Neural progenitor cell (in vitro differentiated cells): ENCODE measurements around the gene GRID1. TPM values are rescaled to one million over a fixed set of nuclear protein-coding genes. Genes with fewer than 3 reads are reported as not detected.

Experiments used
- DNase-seq: peaks from one replicate; pipeline ENCODE4 v3.0.0-alpha.2; 2016; ENCODE audit warnings: low spot score
- H2AFZ ChIP-seq: fragments of 200-600 bp; sonication (generic); replicated peaks from 2 replicates; pipeline ENCODE4 v1.6.1; 2016; ENCODE audit warnings: antibody characterized with exemption
- H3F3A ChIP-seq: fragments of 200-600 bp; sonication (generic); 2 replicates; pipeline ENCODE4 v1.6.1; 2016; ENCODE audit warnings: antibody characterized with exemption, low read depth
- H3K27ac ChIP-seq: fragments of 200-600 bp; sonication (generic); 2 replicates; pipeline ENCODE4 v1.5.1; 2016; ENCODE audit warnings: mild to moderate bottlenecking
- H3K27me3 ChIP-seq: fragments of 200-600 bp; sonication (generic); 2 replicates; pipeline ENCODE4 v1.6.1; 2016; ENCODE audit warnings: mild to moderate bottlenecking, moderate library complexity
- H3K36me3 ChIP-seq: fragments of 200-600 bp; sonication (generic); 2 replicates; pipeline ENCODE4 v1.5.1; 2016
- H3K4me1 ChIP-seq: fragments of 200-600 bp; sonication (generic); 2 replicates; pipeline ENCODE4 v1.6.1; 2016; ENCODE audit warnings: mixed run types
- H3K4me2 ChIP-seq: fragments of 200-600 bp; sonication (generic); 2 replicates; pipeline ENCODE4 v1.6.1; 2016
- H3K4me3 ChIP-seq: fragments of 200-600 bp; sonication (generic); 2 replicates; pipeline ENCODE4 v1.5.1; 2016
- H3K79me2 ChIP-seq: fragments of 200-600 bp; sonication (generic); 2 replicates; pipeline ENCODE4 v1.6.1; 2016; ENCODE audit warnings: low read depth
- H3K9ac ChIP-seq: fragments of 200-600 bp; sonication (generic); 2 replicates; pipeline ENCODE4 v1.6.1; 2016
- H3K9me3 ChIP-seq: fragments of 200-600 bp; sonication (generic); 2 replicates; pipeline ENCODE4 v1.5.1; 2016; ENCODE audit warnings: low read depth
- H4K20me1 ChIP-seq: fragments of 200-600 bp; sonication (generic); 2 replicates; pipeline ENCODE4 v1.6.1; 2016; ENCODE audit warnings: low read depth
- H3K27ac Mint-ChIP-seq: 3 replicates; pipeline ENCODE4 v1.8.0; 2021; ENCODE audit warnings: mixed read lengths
- H3K27me3 Mint-ChIP-seq: 2 replicates; pipeline ENCODE4 v1.8.0; 2022; ENCODE audit warnings: low read depth, mild to moderate bottlenecking, inconsistent platforms, moderate library complexity, mixed read lengths; ENCODE audit not compliant: insufficient read depth
- H3K36me3 Mint-ChIP-seq: 3 replicates; pipeline ENCODE4 v1.8.0; 2021; ENCODE audit warnings: mixed read lengths
- H3K4me1 Mint-ChIP-seq: 3 replicates; pipeline ENCODE4 v1.8.0; 2021; ENCODE audit warnings: mixed read lengths
- H3K4me3 Mint-ChIP-seq: 3 replicates; pipeline ENCODE4 v1.8.0; 2021; ENCODE audit warnings: mild to moderate bottlenecking, moderate library complexity, mixed read lengths
- H3K9me3 Mint-ChIP-seq: 3 replicates; pipeline ENCODE4 v1.8.0; 2020; ENCODE audit warnings: mixed read lengths
- EZH2 ChIP-seq: fragments of 200-600 bp; sonication (generic); IDR thresholded peaks from 2 replicates; pipeline ENCODE4 v1.6.1; 2017; ENCODE audit warnings: antibody characterized with exemption, mild to moderate bottlenecking, moderate library complexity
- EZH2phosphoT487 ChIP-seq: fragments of 200-600 bp; sonication (generic); IDR thresholded peaks from 2 replicates; pipeline ENCODE4 v1.6.1; 2017; ENCODE audit warnings: antibody characterized with exemption
- total RNA-seq: library from RNA; depleted of rRNA; stranded (reverse); fragments of >200 nt; gene quantifications from 2 replicates; pipeline ENCODE4 v1.2.3, GENCODE V29; 2015; ENCODE audit warnings: low replicate concordance
- TF ChIP-seq, protein P1 (sequence below): fragments of 200-600 bp; sonication (generic); IDR thresholded peaks from 2 replicates; pipeline ENCODE4 v1.5.1; 2017; ENCODE audit warnings: antibody characterized with exemption, mild to moderate bottlenecking

The GRID1 gene
- total RNA-seq, 1 donor from 2014 or later, result not detected

DNA sequence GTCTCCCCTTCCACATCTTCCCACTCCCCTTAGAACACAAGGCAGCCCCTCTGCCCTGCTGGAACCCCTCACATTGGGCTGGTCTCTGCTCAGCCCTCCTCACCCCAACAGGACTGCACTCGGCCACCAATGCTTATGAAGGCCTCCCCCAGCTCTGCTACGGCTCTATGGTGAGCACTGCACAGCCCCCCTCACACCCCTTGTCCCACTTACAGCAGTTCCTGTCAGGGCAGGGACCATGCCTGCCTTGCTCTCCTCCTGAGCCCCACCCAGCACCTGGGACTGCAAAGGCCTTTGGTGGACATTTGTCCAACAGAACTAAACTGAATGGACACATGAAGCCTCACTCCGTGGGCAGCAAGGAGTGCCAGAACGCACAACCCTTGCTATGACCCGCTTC is 171.9 kb downstream of the GRID1 start:
- no peaks in the 10 kb centered on the region for H3K4me1 Mint-ChIP-seq
- no peak overlapping the region for H3K27ac Mint-ChIP-seq
- Histone ChIP-seq H4K20me1 (no peaks in the 10 kb centered on the region), H3K27ac (no peak overlapping the region), H3K4me3 (no peak overlapping the region), H3K9ac (no peak overlapping the region), H3K9me3 (no peaks in the 10 kb centered on the region), H2AFZ (no peak overlapping the region), H3F3A (no peaks in the 10 kb centered on the region), H3K27me3 (no peaks in the 10 kb centered on the region), H3K79me2 (no peaks in the 10 kb centered on the region), H3K36me3 (no peaks in the 10 kb centered on the region), H3K4me1 (no peaks in the 10 kb centered on the region), H3K4me2 (no peak overlapping the region)
- no peaks in the 10 kb centered on the region for H3K9me3 Mint-ChIP-seq
- H3K27me3 Mint-ChIP-seq, result peaks cover 21% of the 10 kb centered on the region
- H3K36me3 Mint-ChIP-seq, result no peaks in the 10 kb centered on the region
- H3K4me3 Mint-ChIP-seq, result no peak overlapping the region
- TF ChIP-seq EZH2phosphoT487 (no peak), EZH2 (no peak)
- TF ChIP-seq, protein P1, sequence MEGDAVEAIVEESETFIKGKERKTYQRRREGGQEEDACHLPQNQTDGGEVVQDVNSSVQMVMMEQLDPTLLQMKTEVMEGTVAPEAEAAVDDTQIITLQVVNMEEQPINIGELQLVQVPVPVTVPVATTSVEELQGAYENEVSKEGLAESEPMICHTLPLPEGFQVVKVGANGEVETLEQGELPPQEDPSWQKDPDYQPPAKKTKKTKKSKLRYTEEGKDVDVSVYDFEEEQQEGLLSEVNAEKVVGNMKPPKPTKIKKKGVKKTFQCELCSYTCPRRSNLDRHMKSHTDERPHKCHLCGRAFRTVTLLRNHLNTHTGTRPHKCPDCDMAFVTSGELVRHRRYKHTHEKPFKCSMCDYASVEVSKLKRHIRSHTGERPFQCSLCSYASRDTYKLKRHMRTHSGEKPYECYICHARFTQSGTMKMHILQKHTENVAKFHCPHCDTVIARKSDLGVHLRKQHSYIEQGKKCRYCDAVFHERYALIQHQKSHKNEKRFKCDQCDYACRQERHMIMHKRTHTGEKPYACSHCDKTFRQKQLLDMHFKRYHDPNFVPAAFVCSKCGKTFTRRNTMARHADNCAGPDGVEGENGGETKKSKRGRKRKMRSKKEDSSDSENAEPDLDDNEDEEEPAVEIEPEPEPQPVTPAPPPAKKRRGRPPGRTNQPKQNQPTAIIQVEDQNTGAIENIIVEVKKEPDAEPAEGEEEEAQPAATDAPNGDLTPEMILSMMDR, result no peak
- no peak for DNase-seq

DNA sequence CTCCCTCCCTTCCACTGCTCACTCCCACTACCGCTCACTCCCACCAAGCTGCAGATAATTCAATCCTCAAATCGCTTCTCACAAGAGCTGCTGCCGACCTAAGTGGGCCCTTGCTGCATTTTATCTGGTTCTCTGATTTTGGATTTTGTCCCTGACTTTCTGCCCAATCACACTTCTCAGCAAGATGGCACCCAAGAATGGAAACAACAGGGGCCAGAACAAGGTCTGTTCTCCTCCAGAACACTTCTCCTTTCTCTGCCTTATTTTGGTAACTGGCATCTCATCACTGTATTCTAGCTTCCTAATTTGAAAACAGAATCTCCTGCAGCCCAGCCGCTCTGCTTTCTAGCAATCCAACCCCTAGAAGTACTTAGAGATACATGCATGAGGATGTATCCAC is 172.8 kb downstream of the GRID1 start:
- Histone ChIP-seq H3K79me2 (no peaks in the 10 kb centered on the region), H3K27ac (no peak overlapping the region), H3K9me3 (no peaks in the 10 kb centered on the region), H3K4me2 (no peak overlapping the region), H3K4me1 (no peaks in the 10 kb centered on the region), H3K9ac (no peak overlapping the region), H4K20me1 (no peaks in the 10 kb centered on the region), H3K36me3 (no peaks in the 10 kb centered on the region), H3K27me3 (no peaks in the 10 kb centered on the region), H3K4me3 (no peak overlapping the region), H2AFZ (no peak overlapping the region), H3F3A (no peaks in the 10 kb centered on the region)
- Mint-ChIP-seq H3K9me3 (no peaks in the 10 kb centered on the region), H3K27ac (peak overlapping the region; percentile 72), H3K4me1 (no peaks in the 10 kb centered on the region), H3K4me3 (no peak overlapping the region), H3K27me3 (peaks cover 24% of the 10 kb centered on the region), H3K36me3 (no peaks in the 10 kb centered on the region)
- TF ChIP-seq EZH2phosphoT487 (no peak), EZH2 (no peak)
- TF ChIP-seq, protein P1, result no peak
- DNase-seq, result no peak

DNA sequence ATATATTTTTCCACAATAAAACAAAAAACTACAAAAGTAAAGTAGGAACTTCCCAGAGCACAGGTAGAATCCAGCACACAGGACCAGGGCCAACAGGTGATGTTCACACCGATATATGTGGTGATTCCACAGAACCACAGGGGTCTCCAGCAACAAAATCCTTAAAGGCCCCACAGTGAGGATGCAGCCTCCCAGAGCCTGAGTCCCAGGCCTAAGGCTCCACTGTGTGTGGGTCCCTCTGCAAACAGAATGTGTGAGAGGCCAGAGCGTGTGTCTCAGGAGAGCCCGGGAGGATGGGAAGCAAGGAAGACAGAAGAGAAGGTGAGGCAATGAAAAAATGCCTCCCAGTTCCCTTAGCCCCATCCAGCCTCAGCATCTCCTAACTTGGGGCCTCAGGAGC is 173.9 kb downstream of the GRID1 start:
- H3K27ac ChIP-seq, result no peak overlapping the region
- no peaks in the 10 kb centered on the region for H3K36me3 ChIP-seq
- no peaks in the 10 kb centered on the region for H4K20me1 ChIP-seq
- H3K9ac ChIP-seq, result no peak overlapping the region
- H3K9me3 Mint-ChIP-seq, result no peaks in the 10 kb centered on the region
- H3K9me3 ChIP-seq, result no peaks in the 10 kb centered on the region
- no peak overlapping the region for H3K4me2 ChIP-seq
- peaks cover 24% of the 10 kb centered on the region for H3K27me3 Mint-ChIP-seq
- H3K4me3 ChIP-seq, result no peak overlapping the region
- H3K4me3 Mint-ChIP-seq, result no peak overlapping the region
- no peak overlapping the region for H3K27ac Mint-ChIP-seq
- no peaks in the 10 kb centered on the region for H3K4me1 ChIP-seq
- no peaks in the 10 kb centered on the region for H3K79me2 ChIP-seq
- H3K36me3 Mint-ChIP-seq, result no peaks in the 10 kb centered on the region
- H3K4me1 Mint-ChIP-seq, result no peaks in the 10 kb centered on the region
- H2AFZ ChIP-seq, result no peak overlapping the region
- no peaks in the 10 kb centered on the region for H3K27me3 ChIP-seq
- H3F3A ChIP-seq, result no peaks in the 10 kb centered on the region
- no peak for TF ChIP-seq EZH2phosphoT487
- TF ChIP-seq EZH2, result no peak
- TF ChIP-seq, protein P1, result no peak
- no peak for DNase-seq
